ENCODE data around the gene FBXO10. TPM values are rescaled to one million over a fixed set of nuclear protein-coding genes. Genes with fewer than 3 reads are reported as not detected.
"Not testable (repeated sequence)": the region's sequence is repeated elsewhere in the genome, so short reads cannot be mapped to it uniquely, and the experiment has no call there.

FBXO10 gene
- total RNA-seq, 4 donors from 2014 or later, result 4.2 to 16.5 (median 6.8) TPM

- WGBS, 2 donors (ENCODE audit: low coverage in 1 of 2), result 65% methylated on average over 7 of the region's 7 CpGs
- H3K4me3 ChIP-seq, result no peak overlapping the region
- no peak overlapping the region for H3K27ac ChIP-seq
- peak; percentile 25 for DNase-seq
- no peaks in the 10 kb centered on the region for H3K36me3 ChIP-seq
- H3K9me3 ChIP-seq, result no peaks in the 10 kb centered on the region
- TF ChIP-seq POLR2AphosphoS5 (IDR thresholded peaks at IDR 0.05), result no peak
- TF ChIP-seq POLR2A (IDR thresholded peaks at IDR 0.05), result no peak
- intact Hi-C loops (cut with DNase I; ENCODE audit: low total_unique reads) (no loop called here), in situ Hi-C loops (cut with MboI; ENCODE audit: low pct_ligation_motif_present in 1 of 4, low pct_unique_long_range_greater_than_20kb in 1 of 4, low sequenced_read_pairs in 3 of 4) (no loop called here)
- H3K27me3 ChIP-seq, result no peaks in the 10 kb centered on the region
- H3K4me1 ChIP-seq, result no peaks in the 10 kb centered on the region
These were observed 61.2 kb downstream of the FBXO10 start for GRCh38 chr9:37514999-37515398.

DNA sequence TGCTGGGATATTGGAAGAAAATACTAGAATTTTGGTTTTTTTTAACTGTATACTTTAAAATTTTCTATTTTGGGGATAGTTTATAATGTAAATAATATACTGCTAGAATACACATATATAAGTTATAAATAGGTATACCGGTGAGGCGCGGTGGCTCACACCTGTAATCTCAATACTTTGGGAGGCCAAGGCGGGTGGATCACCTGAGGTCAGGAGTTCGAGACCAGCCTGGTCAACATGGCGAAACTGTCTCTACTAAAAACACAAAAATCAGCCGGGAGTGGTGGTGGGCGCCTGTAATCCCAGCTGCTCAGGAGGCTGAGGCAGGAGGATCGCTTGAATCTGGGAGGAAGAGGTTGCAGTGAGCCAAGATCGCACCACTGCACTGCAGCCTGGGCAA is 61.8 kb downstream of the FBXO10 start:
- H3K27me3 ChIP-seq, result not testable (repeated sequence)

DNA sequence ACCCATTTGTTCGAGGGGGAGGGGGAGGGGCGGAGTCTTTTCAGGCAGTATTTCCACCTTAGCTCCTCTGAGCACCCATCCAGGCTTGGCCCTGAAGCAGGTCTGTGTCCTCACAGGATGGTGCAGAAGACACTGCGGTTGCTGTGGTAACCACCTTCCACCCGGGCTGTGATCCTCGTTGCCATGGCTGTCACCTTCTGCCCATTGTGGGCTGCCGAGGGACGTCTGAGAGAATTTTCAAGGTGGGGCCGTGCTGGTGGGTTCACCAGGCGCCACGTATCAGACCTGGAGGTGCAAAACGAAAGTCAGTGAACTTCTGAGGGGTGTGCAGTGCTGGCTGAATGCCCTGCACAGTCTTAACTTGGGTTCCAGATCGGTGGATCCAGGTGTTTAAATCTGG is 63.7 kb downstream of the FBXO10 start:
- intact Hi-C loops (cut with DNase I; ENCODE audit: low total_unique reads), result no loop called here
- Histone ChIP-seq H3K36me3 (no peaks in the 10 kb centered on the region), H3K4me1 (no peaks in the 10 kb centered on the region), H3K4me3 (no peak overlapping the region), H3K27ac (no peak overlapping the region), H3K9me3 (no peaks in the 10 kb centered on the region), H3K27me3 (no peaks in the 10 kb centered on the region)
- WGBS, 2 donors (ENCODE audit: low coverage in 1 of 2), result 75% methylated on average over 12 of the region's 12 CpGs; no CpG with 5 or more reads in 1 of the 2 donors
- DNase-seq, result no peak
- TF ChIP-seq POLR2AphosphoS5 (IDR thresholded peaks at IDR 0.05) (no peak), CTCF (IDR thresholded peaks at IDR 0.05) (no peak), POLR2A (IDR thresholded peaks at IDR 0.05) (no peak), EP300 (IDR thresholded peaks at IDR 0.05; ENCODE audit: low read depth) (no peak)
- in situ Hi-C loops (cut with MboI; ENCODE audit: low pct_ligation_motif_present in 1 of 4, low pct_unique_long_range_greater_than_20kb in 1 of 4, low sequenced_read_pairs in 3 of 4), result no loop called here

More for the DNA sequence above, 61.8 kb downstream of the FBXO10 start:
- H3K4me3 ChIP-seq; H3K9me3 ChIP-seq; DNase-seq; H3K4me1 ChIP-seq; in situ Hi-C loops (cut with MboI; ENCODE audit: low pct_ligation_motif_present in 1 of 4, low pct_unique_long_range_greater_than_20kb in 1 of 4, low sequenced_read_pairs in 3 of 4); H3K36me3 ChIP-seq; H3K27ac ChIP-seq; intact Hi-C loops (cut with DNase I; ENCODE audit: low total_unique reads): not testable (repeated sequence)
- 96 to 97% methylated on average over 10 of the region's 10 CpGs for WGBS, 2 donors (ENCODE audit: low coverage in 1 of 2)

DNA sequence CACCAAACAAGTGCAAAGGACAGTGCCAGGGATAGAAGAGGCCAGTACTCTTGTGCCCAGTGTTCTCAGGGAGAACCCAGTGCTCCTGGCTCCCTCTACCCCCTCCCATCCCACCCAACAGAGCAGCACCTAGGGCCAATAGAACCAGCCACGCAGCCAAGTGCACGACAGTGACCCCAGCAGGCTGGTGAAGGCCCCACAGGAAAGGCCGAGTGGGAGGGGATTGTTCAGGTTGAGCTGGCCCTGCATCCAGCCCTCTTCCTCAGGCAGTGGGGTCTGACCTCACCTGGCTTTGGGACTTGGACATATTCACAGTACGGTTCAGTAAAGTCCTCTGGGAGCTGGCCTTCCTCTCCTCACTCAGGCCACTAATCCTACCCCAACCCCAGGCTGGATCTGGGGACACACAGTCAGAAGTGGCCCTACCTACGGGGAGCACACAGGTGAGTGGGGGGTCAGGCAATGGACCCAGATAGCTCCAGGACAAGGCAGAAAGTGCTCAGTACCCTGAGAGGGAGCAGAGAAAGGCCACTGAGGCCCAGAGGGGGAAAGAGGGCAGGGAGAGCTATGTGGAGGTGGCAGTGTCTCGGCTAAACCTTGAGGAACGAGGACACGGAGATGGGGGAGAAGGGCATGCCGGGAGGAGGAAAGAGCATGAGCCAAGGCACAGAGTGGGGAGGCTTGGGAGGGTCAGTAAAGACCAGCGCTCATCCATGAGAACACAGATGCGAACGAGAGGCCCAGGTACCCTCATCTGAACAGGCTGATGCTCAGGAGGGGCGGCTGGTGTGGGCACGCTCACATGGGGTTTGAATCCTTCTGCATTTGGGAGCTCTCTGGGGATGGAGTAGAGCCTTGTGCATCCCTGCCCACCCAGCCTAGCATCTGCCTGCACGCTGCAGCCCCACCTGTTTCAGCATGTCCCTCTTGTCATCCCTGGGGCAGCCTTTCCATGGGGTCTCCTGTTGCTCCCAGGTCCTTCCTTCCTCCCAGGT is 64.9 kb downstream of the FBXO10 start:
- DNase-seq, result no peak
- 90% methylated on average over 15 of the region's 15 CpGs; no CpG with 5 or more reads in 1 of the 2 donors for WGBS, 2 donors (ENCODE audit: low coverage in 1 of 2)
- Histone ChIP-seq H3K4me1 (no peaks in the 10 kb centered on the region), H3K4me3 (no peak overlapping the region), H3K27ac (no peak overlapping the region), H3K9me3 (no peaks in the 10 kb centered on the region), H3K36me3 (no peaks in the 10 kb centered on the region), H3K27me3 (no peaks in the 10 kb centered on the region)
- intact Hi-C loops (cut with DNase I; ENCODE audit: low total_unique reads), result no loop called here
- in situ Hi-C loops (cut with MboI; ENCODE audit: low pct_ligation_motif_present in 1 of 4, low pct_unique_long_range_greater_than_20kb in 1 of 4, low sequenced_read_pairs in 3 of 4), result no loop called here
- TF ChIP-seq POLR2AphosphoS5 (IDR thresholded peaks at IDR 0.05), result no peak

GRCh38 chr9:37510053-37510452 is 66.1 kb downstream of the FBXO10 start:
- H3K36me3 ChIP-seq; in situ Hi-C loops (cut with MboI; ENCODE audit: low pct_ligation_motif_present in 1 of 4, low pct_unique_long_range_greater_than_20kb in 1 of 4, low sequenced_read_pairs in 3 of 4); H3K4me3 ChIP-seq; H3K9me3 ChIP-seq; intact Hi-C loops (cut with DNase I; ENCODE audit: low total_unique reads); H3K4me1 ChIP-seq; H3K27me3 ChIP-seq; DNase-seq; H3K27ac ChIP-seq: not testable (repeated sequence)
- 76 to 89% methylated on average over 5 of the region's 5 CpGs for WGBS, 2 donors (ENCODE audit: low coverage in 1 of 2)

GRCh38 chr9:37509536-37509935 is 66.6 kb downstream of the FBXO10 start:
- TF ChIP-seq POLR2A (IDR thresholded peaks at IDR 0.05) (no peak), POLR2AphosphoS5 (IDR thresholded peaks at IDR 0.05) (no peak), CTCF (IDR thresholded peaks at IDR 0.05) (no peak), EP300 (IDR thresholded peaks at IDR 0.05; ENCODE audit: low read depth) (no peak)
- Histone ChIP-seq H3K9me3 (no peaks in the 10 kb centered on the region), H3K27me3 (no peaks in the 10 kb centered on the region), H3K4me3 (no peak overlapping the region), H3K36me3 (no peaks in the 10 kb centered on the region), H3K4me1 (no peaks in the 10 kb centered on the region), H3K27ac (no peak overlapping the region)
- intact Hi-C loops (cut with DNase I; ENCODE audit: low total_unique reads) (no loop called here), in situ Hi-C loops (cut with MboI; ENCODE audit: low pct_ligation_motif_present in 1 of 4, low pct_unique_long_range_greater_than_20kb in 1 of 4, low sequenced_read_pairs in 3 of 4) (no loop called here)
- WGBS, 2 donors (ENCODE audit: low coverage in 1 of 2), result 90 to 94% methylated on average over 4 to 7 of the region's 7 CpGs
- no peak for DNase-seq
